Measurements from ENCODE around the gene SEC61B. TPM values are rescaled to one million over a fixed set of nuclear protein-coding genes. Genes with fewer than 3 reads are reported as not detected.

Gene SEC61B
- total RNA-seq, 4 donors from 2014 or later, result 12.8 to 244 (median 70.1) TPM

GRCh38 chr9:99262949-99263418 lies 40.9 kb downstream of the SEC61B start:
- H3K27me3 ChIP-seq, result no peaks in the 10 kb centered on the region
- intact Hi-C loops (cut with DNase I; ENCODE audit: low total_unique reads), result no loop called here
- peaks cover 0 to 4% of the 10 kb centered on the region in 2 donors for H3K4me1 ChIP-seq
- H3K4me3 ChIP-seq, result no peak overlapping the region
- no peak for TF ChIP-seq POLR2A (IDR thresholded peaks at IDR 0.05)
- TF ChIP-seq CTCF (IDR thresholded peaks at IDR 0.05), result no peak
- H3K36me3 ChIP-seq, result no peaks in the 10 kb centered on the region
- DNase-seq, result no peak
- H3K9me3 ChIP-seq, result no peaks in the 10 kb centered on the region
- no peak overlapping the region for H3K27ac ChIP-seq

GRCh38 chr9:99264070-99264680 lies 42.1 kb downstream of the SEC61B start:
- Histone ChIP-seq H3K27me3 (no peaks in the 10 kb centered on the region), H3K36me3 (no peaks in the 10 kb centered on the region), H3K4me1 (peaks cover 0 to 4% of the 10 kb centered on the region in 2 donors), H3K4me3 (no peak overlapping the region), H3K27ac (no peak overlapping the region), H3K9me3 (no peaks in the 10 kb centered on the region)
- no peak for TF ChIP-seq POLR2A (IDR thresholded peaks at IDR 0.05)
- no peak for TF ChIP-seq CTCF (IDR thresholded peaks at IDR 0.05)
- intact Hi-C loops (cut with DNase I; ENCODE audit: low total_unique reads), result no loop called here
- no peak for DNase-seq

- intact Hi-C loops (cut with DNase I; ENCODE audit: low total_unique reads), result no loop called here
- H3K27me3 ChIP-seq, result no peaks in the 10 kb centered on the region
- no peak for TF ChIP-seq CTCF (IDR thresholded peaks at IDR 0.05)
- TF ChIP-seq POLR2A (IDR thresholded peaks at IDR 0.05), result no peak
- DNase-seq, result no peak
- no peaks in the 10 kb centered on the region for H3K4me1 ChIP-seq
- H3K36me3 ChIP-seq, result no peaks in the 10 kb centered on the region
- no peak overlapping the region for H3K27ac ChIP-seq
- H3K9me3 ChIP-seq, result no peaks in the 10 kb centered on the region
- H3K4me3 ChIP-seq, result no peak overlapping the region
Measured at GRCh38 chr9:99265691-99266090, 43.6 kb downstream of the SEC61B start.

GRCh38 chr9:99266255-99267023 lies 44.4 kb downstream of the SEC61B start:
- Histone ChIP-seq H3K4me3 (no peak overlapping the region), H3K27me3 (no peaks in the 10 kb centered on the region), H3K9me3 (no peaks in the 10 kb centered on the region), H3K4me1 (no peaks in the 10 kb centered on the region), H3K27ac (no peak overlapping the region), H3K36me3 (no peaks in the 10 kb centered on the region)
- intact Hi-C loops (cut with DNase I; ENCODE audit: low total_unique reads), result no loop called here
- peak; percentile 42 to 61 for DNase-seq
- TF ChIP-seq CTCF (IDR thresholded peaks at IDR 0.05) (peak; percentile 57 to 69 (median 66)), POLR2A (IDR thresholded peaks at IDR 0.05) (no peak)

- TF ChIP-seq CTCF (IDR thresholded peaks at IDR 0.05) (no peak), POLR2A (IDR thresholded peaks at IDR 0.05) (no peak)
- DNase-seq, result no peak
- Histone ChIP-seq H3K4me1 (no peaks in the 10 kb centered on the region), H3K27me3 (no peaks in the 10 kb centered on the region), H3K9me3 (no peaks in the 10 kb centered on the region), H3K27ac (no peak overlapping the region), H3K4me3 (no peak overlapping the region), H3K36me3 (no peaks in the 10 kb centered on the region)
- intact Hi-C loops (cut with DNase I; ENCODE audit: low total_unique reads), result no loop called here
Measured at GRCh38 chr9:99269416-99269815, 47.3 kb downstream of the SEC61B start.

Data from uterus (tissue), 4 donors.